Testis (tissue), 2 donors: ENCODE results near the gene MS4A8.

Source experiments
- CTCF ChIP-seq, 3 experiments: fragments of 450-650 bp in 2 of 3; fragments of 200-600 bp in 1 of 3; sonication (generic) in 1 of 3; IDR thresholded peaks; one replicate each; pipeline ENCODE4 v1.5.1; 2016 to 2019; ENCODE audit warnings: antibody characterized with exemption in 3 of 3, mild to moderate bottlenecking in 2 of 3, moderate library complexity in 1 of 3
- POLR2A ChIP-seq: fragments of 450-650 bp; IDR thresholded peaks from one replicate; pipeline ENCODE4 v1.6.1; 2017; ENCODE audit warnings: antibody characterized with exemption, mild to moderate bottlenecking, moderate library complexity

GRCh38 chr11:60711276-60711675, 11.9 kb downstream of the MS4A8 start:
- TF ChIP-seq CTCF (IDR thresholded peaks at IDR 0.05): no peak
- TF ChIP-seq POLR2A: no peak
